K562 (cell line): ENCODE results near the gene CLCN6. TPM values are rescaled to one million over a fixed set of nuclear protein-coding genes. Genes with fewer than 3 reads are reported as not detected.
A peak's percentile ranks its signal among the peaks of the same experiment; 100 is the strongest.

Source experiments
- AFF4 ChIP-seq: sonication (generic); formaldehyde crosslinking; IDR thresholded peaks from 2 replicates; pipeline ENCODE4 v1.8.0; 2023; ENCODE audit warnings: mild to moderate bottlenecking, missing genetic modification reagents
- BACH1 ChIP-seq: fragments of 200-800 bp; sonication (Bioruptor generic); IDR thresholded peaks from 2 replicates; pipeline ENCODE4 v1.6.1; 2016; ENCODE audit warnings: missing genetic modification characterization, missing compliant biosample characterization
- COPS2 ChIP-seq: fragments of 450-650 bp; conservative IDR thresholded peaks from 2 replicates; pipeline ENCODE4 v1.6.1; 2016; ENCODE audit warnings: mild to moderate bottlenecking, moderate library complexity
- DIDO1 ChIP-seq: fragments of 450-650 bp; IDR thresholded peaks from 2 replicates; pipeline ENCODE4 v1.6.1; 2016; ENCODE audit warnings: low read depth, missing biosample characterization, missing genetic modification characterization
- FUS ChIP-seq: fragments of 200-400 bp; formaldehyde crosslinking; optimal IDR thresholded peaks from 2 replicates; pipeline ENCODE3; 2017; ENCODE audit warnings: low read depth, low read length
- HDAC3 ChIP-seq: fragments of 450-650 bp; IDR thresholded peaks from 2 replicates; pipeline ENCODE4 v1.6.1; 2018; ENCODE audit warnings: borderline replicate concordance, mild to moderate bottlenecking, moderate library complexity; ENCODE audit not compliant: partially characterized antibody
- HDGF ChIP-seq: fragments of 450-650 bp; IDR thresholded peaks from 2 replicates; pipeline ENCODE4 v1.6.1; 2016
- HEY1 ChIP-seq: fragments of 250-450 bp; sonication (Bioruptor Pico); IDR thresholded peaks from 2 replicates; pipeline ENCODE4 v1.5.0; 2020; ENCODE audit warnings: mild to moderate bottlenecking, moderate library complexity, borderline replicate concordance
- JUN ChIP-seq, 2 experiments: sonication (generic) in 1 of 2; formaldehyde crosslinking in 1 of 2; IDR thresholded peaks; 2 replicates each; pipeline versions ENCODE4 v1.6.1 to v1.8.0; 2012 to 2022; ENCODE audit warnings: borderline replicate concordance in 2 of 2, mild to moderate bottlenecking in 2 of 2, improper control_type of control experiment in 1 of 2, low read depth in 1 of 2, low read length in 1 of 2, missing genetic modification reagents in 1 of 2
- MLLT1 ChIP-seq, 2 experiments: fragments of 450-650 bp; IDR thresholded peaks; 2 replicates each; pipeline ENCODE4 v1.6.1; 2016
- PKNOX1 ChIP-seq: fragments of 450-650 bp; IDR thresholded peaks from 2 replicates; pipeline ENCODE4 v1.6.1; 2016
- RBM22 ChIP-seq: fragments of 200-400 bp; formaldehyde crosslinking; IDR thresholded peaks from 2 replicates; pipeline ENCODE4 v1.6.1; 2018; ENCODE audit warnings: low read length, low read depth; ENCODE audit not compliant: poor library complexity, severe bottlenecking
- SETDB1 ChIP-seq: IDR thresholded peaks from one replicate; pipeline ENCODE4 v1.6.1; 2012; ENCODE audit warnings: low read length, control low read depth, inconsistent platforms
- SMARCA4 ChIP-seq: fragments of 450-650 bp; IDR thresholded peaks from 2 replicates; pipeline ENCODE4 v1.6.1; 2016
- STAG1 ChIP-seq: sonication (generic); formaldehyde crosslinking; IDR thresholded peaks from 2 replicates; pipeline ENCODE4 v1.5.0; 2020; ENCODE audit warnings: missing genetic modification reagents, borderline replicate concordance
- TAF1 ChIP-seq: IDR thresholded peaks from 2 replicates; pipeline ENCODE4 v1.6.1; 2011; ENCODE audit warnings: mild to moderate bottlenecking, low read length, moderate library complexity; ENCODE audit not compliant: insufficient read depth, control insufficient read depth, severe bottlenecking; ENCODE audit errors: extremely low read depth
- THAP12 ChIP-seq: fragments of 250-450 bp; sonication (Bioruptor Pico); IDR thresholded peaks from 2 replicates; pipeline ENCODE4 v1.9.0; 2021; ENCODE audit warnings: mild to moderate bottlenecking, inconsistent platforms
- WHSC1 ChIP-seq: IDR thresholded peaks from one replicate; pipeline ENCODE4 v1.6.1; 2012; ENCODE audit warnings: low read length, control low read depth, inconsistent platforms
- XRCC5 ChIP-seq: fragments of 200-400 bp; formaldehyde crosslinking; IDR thresholded peaks from 2 replicates; pipeline ENCODE4 v1.6.1; 2017; ENCODE audit warnings: low read depth, mild to moderate bottlenecking, low read length
- ZNF316 ChIP-seq: fragments of 450-650 bp; IDR thresholded peaks from 2 replicates; pipeline ENCODE4 v1.6.1; 2016
- polyA plus RNA-seq, 8 experiments: library from polyadenylated mRNA; depleted of rRNA in 4 of 8; stranded (reverse) in 5 of 8; unstranded in 3 of 8; fragments of >200 nt; fragmentation: Nextera tagmentation in 2 of 8; fragmentation: Illumina TruSeq in 1 of 8; extraction: Ambion mirVana in 2 of 8; extraction: Trizol in 1 of 8; gene quantifications; 2 replicates each; pipeline versions ENCODE4 v1.2.1 to v1.2.3, GENCODE V29; 2011 to 2014; ENCODE audit warnings: inconsistent platforms in 1 of 8, missing spikeins in 1 of 8
- total RNA-seq, 7 experiments: library from RNA; depleted of rRNA in 6 of 7; stranded (reverse); fragments of >200 nt in 6 of 7; fragmentation: Illumina TruSeq in 2 of 7; extraction: Trizol in 2 of 7; gene quantifications; 2 replicates each; pipeline versions ENCODE4 v1.2.1 to v1.2.3, GENCODE V29; 2011 to 2021; ENCODE audit warnings: low replicate concordance in 1 of 7

CLCN6 gene
- total and polyA plus RNA-seq, 9 of the 15 experiments (the other 6 are each of a cell fraction or from before 2014, with no cell fraction given) = 2.0 to 21.8 (median 13.6) TPM

GRCh38 chr1:11794446-11795237 is 11.3 kb upstream of the CLCN6 start (continued):
- TF ChIP-seq TAF1 (no peak), AFF4 (no peak), THAP12 (CRISPR knock-in tag) (0 out of 2 replicates have a peak, but pooled peaks have one; percentile 11), BACH1 (tag) (no peak), FUS (no peak), HEY1 (CRISPR knock-in tag) (no peak), STAG1 (CRISPR knock-in tag) (no peak), JUN (IDR thresholded peaks at IDR 0.05; ENCODE audit: borderline replicate concordance, low read depth, low read length) (no peak), JUN (CRISPR knock-in tag; IDR thresholded peaks at IDR 0.05; ENCODE audit: borderline replicate concordance) (no peak), HDAC3 (no peak), HDGF (no peak), WHSC1 (peak; percentile 59), ZNF316 (no peak), COPS2 (no peak), RBM22 (peak; percentile 79), MLLT1 (IDR thresholded peaks at IDR 0.05) (no peak), XRCC5 (no peak), SETDB1 (no peak), SMARCA4 (no peak), PKNOX1 (no peak), DIDO1 (tag) (no peak)
